Renal cortical epithelial cell (primary cell): ENCODE data around the gene ANXA1. TPM values are rescaled to one million over a fixed set of nuclear protein-coding genes. Genes with fewer than 3 reads are reported as not detected.

ENCODE experiments used
- DNase-seq: peaks from one replicate; pipeline ENCODE4 v3.0.0-alpha.2; 2011; ENCODE audit warnings: low read depth
- total RNA-seq: library from RNA; depleted of rRNA; stranded (reverse); fragments of >200 nt; gene quantifications from 2 replicates; pipeline ENCODE4 v1.2.3, GENCODE V29; 2014

Gene ANXA1
- total RNA-seq, 1 donor from 2014 or later: 600 TPM

DNA sequence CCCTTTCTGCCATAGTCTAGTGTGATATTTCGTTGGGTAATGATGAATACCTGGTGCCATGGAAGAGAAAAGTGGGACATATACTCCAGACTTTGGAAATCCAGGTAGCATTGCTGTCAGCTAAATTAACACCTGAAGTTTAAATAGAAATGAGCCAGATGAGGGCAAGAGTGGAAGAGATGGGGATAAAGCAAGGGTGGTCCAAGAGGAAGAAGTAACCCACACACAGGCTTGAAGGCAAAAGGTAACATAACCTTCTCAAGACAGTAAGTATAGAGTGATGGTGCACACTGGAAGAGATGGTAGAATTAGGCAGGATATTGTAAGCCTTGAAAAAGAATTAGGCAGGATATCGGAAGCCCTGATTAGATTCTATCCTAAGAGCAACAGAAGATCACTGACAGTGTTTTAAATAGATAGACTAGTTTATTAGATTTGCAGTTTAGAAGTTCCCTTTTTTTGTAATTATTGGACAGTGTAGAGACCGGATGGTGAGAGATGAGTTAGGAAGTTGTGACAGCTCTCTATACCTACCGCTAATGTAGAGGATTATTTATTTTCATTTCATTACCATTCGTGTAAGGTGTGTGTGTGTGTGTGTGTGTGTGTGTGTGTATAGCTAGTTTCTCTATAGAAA lies 16.8 kb downstream of the ANXA1 start:
- no peak for DNase-seq

DNA sequence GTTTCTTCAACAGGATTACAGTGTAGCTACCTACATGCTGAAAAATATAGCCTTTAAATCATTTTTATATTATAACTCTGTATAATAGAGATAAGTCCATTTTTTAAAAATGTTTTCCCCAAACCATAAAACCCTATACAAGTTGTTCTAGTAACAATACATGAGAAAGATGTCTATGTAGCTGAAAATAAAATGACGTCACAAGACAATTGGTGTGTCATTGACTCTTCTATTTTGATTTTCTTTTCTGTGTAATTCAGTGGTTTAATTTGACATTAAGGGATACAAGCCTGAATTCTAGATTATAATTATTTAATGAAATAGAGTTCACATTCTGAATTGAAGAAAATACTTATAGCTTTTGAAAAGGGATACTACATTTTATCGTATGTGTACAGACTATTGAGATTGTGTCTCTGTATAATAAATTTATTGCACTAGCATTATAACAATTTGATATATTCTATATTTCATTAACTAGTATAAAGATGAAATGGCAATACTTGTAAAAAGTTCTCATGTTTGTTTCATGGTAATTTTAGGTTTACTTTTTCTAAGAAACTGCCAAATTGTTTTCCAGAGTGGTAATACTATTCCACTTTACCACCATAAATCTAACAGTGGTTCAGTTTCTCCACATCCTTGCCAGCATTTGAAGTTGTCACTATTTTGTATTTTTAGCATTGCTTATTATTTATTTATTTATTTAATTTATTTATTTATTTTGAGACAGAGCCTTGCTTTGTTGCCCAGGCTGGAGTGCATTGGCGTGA lies 18.7 kb downstream of the ANXA1 start:
- no peak for DNase-seq

DNA sequence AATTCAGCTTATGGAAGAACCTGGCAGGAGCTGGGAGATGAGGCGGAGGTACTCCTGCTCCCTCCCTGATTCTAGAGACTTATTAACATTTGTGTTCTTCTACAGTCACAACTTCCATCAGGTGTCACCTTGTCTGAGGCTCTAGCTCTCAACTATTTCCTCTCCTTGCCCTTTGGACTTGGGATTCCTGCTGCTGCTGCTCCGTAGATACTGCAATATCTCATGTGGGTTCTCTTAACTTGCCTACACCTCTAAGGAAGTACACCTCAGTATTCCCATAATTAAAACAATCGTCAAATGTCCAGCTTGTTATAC lies 21.2 kb downstream of the ANXA1 start:
- no peak for DNase-seq

DNA sequence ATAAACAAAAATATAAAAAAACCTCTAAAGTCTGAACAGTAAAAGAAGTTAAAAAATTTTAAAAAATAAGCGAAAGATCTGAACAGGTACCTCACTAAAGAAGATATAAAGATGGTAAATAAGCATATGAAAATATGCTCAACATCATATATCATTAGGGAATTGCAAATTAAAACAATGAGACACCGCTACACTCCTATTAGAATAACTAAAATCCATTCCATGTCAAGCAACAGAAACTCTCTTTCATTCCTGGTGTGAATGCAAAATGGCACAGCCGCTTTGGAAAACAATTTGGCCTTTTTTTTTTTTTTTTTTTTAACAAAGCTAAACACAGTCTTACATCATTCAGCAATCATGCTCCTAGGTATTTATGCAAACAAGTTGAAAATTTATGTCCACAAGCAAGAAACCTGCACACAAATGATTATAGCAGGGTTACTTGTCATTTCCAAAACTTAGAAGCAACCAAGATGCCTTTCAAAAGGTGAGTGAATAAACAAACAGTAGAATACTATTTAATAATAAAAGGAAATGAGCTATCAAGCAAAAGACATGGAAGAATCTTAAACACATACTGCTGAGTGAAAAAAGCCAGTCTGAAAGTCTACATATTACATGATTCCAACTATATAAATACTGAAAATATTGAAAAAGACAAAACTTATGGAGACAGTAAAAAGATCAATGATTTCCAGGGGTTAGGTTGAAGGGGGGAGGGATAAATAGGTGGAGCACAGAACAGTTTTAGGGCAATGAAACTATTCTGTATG lies 22.1 kb downstream of the ANXA1 start:
- DNase-seq: peak; percentile 66

DNA sequence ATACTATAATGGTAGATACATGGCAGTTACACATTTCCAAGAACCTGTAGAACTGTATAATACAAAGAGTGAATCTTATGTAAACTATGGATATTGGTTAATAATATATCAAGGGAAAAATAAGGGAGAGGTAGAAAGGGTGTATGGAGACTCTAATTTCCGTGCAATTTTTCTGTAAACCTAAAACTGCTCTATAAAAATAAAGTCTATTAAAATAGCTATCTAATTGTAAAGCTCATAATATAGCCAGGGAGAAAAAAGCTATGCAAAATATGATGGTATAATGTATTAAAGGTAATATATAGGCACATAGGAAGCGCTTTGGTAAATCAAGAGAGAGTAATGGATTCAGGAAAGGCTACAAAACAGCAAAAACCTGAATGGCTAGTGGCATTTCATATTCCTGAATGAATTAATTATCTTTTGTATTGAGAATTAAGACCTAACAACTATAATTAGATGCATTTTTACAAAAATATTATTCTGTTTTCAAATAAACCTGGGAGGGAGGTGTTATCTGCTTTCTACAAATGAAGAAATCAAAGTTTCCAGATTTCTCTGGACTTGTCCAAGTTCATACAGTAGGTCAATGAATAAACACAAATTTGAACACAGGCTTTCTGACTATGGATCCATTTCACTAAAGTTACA lies 22.8 kb downstream of the ANXA1 start:
- DNase-seq: no peak

DNA sequence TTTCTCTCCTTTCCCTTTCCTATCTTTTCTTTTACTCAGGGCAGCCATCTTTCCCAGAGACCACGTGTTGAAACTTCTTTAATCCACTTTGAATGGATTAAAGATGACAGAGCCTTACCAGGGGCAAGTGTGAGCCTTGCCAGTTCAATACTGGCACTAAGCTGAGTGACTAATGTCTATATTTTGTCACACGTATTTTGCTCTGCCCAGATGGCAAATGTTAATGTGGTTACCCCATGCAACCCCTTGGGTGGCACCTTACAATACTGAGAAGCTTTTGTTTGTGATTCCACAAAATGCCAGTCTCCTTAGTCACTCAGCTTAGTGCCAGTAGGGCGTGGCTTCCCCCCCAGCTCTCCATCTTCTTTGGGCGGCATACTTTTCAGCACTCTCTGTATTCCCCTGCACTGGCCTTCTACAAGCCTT lies 24.8 kb downstream of the ANXA1 start:
- DNase-seq: peak; percentile 88

DNA sequence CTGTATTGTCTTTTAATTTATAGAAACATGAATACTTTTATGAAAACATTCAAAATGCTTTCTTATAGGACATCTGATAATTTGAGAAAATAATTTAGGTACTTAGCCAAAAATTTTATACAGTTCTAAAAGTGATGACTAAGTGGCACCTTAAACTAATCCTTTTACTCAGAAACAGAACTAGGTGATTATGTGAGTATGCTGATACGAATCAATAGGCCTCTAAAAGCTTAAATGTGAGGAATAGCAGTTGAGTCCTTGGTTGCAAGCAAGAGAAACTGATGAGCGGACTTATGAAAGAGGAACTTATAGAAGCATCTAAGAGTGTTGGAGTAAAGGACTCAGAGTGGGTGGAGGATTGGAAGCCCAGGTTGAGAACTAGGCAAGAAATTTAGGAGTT lies 26.4 kb downstream of the ANXA1 start:
- DNase-seq: no peak

DNA sequence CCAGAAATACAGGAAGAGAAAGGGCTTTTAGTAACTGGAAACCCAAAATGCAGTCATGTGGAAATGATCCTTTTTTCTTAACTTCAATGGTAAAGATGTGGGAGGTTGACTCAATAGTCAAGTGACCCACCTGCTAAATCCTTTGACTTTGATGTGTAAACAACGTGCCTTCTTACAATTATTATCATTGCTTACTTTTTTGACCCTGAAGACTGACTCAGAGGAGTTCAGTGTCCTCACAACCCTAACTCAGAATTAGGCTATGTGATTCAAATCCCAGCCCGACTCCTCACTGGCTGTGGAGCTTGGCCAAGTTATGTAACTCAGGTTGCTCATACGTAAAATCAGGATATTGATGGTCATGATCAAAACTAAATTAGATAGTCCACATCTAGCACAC lies 27.9 kb downstream of the ANXA1 start:
- DNase-seq: peak; percentile 98

DNA sequence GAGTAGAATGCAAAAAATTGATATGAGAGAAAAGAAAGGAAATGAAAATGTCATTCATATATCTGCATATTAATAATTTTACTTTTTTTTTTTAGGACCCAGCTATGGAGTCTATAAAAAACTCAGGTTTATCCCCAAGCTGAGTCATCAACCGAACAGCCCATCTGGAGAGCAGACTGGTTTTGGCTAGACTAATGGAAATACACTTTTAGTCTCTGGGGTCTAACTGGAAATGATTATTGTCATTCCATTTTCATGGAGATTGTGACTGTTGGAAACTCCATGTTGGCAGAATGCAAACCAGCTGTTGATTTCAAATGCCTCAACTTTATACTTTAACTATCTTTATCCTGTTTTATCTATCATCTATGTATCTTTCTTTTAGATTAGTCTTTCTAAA lies 28.7 kb downstream of the ANXA1 start:
- no peak for DNase-seq

DNA sequence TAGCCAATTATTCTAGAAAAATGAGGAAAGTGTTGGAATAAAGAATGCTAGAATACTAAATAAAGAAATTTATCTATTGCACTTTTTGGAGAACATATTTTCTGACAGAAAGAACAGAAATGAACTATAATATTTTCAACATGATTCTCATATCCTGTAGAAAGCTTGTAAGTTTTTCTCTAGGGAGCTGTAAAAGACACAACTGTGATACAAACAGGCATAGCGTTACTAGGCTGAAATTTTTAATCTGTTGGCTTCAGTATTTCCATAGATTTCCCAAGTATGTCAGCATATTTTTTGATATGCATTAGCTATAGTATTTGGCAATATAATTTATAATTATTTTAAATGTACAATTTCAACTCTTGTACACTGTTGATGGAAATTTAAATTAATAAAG lies 31.3 kb downstream of the ANXA1 start:
- no peak for DNase-seq

DNA sequence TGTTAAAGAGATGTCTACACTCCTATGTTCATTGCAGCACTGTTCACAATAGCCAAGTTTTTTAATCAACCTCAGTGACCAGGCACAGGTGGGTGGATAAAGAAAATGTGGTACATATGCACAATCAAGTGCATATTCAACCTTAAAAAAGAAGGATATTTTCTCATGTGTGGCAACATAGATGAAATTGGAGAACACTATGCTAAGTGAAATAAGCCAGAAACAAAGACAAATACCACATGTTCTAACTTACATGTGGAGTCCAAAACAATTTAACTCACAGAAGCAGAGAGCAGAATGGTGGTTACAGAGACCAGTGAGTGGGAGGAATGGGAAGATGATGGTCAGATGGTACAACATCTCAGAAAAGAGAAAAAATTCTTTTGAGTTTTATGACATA lies 31.8 kb downstream of the ANXA1 start:
- DNase-seq: no peak

DNA sequence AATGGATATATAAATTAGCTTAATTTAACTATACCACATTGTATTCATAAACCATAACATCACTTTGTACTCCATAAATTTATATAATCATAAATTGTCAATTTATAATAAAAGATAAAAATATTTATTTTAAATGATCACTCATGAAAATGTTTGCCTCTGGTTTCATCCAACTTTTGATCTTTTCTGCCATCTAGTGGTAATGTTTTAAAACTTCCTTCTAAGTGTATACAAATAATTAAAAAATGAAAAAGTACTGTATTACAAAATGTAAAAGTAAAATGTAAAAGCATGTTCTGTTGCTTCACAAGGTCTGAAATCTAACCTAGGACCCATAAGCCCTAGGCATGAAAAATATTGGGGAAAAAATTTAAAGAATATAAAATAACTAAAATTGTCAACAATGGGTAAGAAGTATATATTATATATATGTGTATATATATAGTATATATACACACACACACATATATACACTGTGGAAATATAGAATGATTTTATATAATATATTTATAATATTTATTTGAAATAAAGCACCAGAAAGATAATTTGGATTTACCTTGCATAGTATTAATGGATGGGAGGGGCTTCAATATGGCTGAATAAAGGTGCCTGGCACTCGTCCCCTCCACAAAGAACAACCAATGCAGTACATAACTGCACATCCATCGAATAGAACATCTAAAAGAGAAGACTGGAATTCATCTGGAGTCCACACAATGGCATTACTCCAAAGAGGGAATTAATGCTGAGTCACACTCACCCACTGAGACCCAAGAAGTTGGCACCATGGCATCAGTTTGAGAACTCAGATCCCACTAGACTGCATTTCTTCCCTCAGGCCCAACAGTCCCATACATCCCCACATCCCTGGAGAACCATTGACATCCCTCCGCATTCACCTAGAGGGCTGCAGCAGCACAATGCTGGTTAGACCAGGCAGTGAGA lies 32.5 kb downstream of the ANXA1 start:
- DNase-seq: peak; percentile 68

DNA sequence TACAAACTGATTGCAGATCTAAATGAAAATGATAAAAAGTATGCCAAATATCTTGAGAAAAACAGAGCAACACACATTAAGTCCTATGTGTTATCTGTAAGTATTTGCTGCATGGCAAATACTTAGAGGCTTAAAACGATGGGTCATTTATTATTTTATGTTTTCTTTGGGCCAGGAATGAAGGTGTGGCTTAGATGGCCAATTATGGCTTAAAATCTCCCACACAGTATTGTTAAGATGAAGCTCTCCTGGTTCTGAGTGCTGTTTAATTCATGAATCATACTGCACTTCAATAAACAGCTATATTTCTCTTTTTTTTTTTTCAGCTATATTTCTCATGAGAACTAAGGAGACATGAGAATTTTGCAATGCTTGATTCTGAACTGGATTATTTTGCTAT lies 39.4 kb downstream of the ANXA1 start:
- DNase-seq: peak; percentile 32

DNA sequence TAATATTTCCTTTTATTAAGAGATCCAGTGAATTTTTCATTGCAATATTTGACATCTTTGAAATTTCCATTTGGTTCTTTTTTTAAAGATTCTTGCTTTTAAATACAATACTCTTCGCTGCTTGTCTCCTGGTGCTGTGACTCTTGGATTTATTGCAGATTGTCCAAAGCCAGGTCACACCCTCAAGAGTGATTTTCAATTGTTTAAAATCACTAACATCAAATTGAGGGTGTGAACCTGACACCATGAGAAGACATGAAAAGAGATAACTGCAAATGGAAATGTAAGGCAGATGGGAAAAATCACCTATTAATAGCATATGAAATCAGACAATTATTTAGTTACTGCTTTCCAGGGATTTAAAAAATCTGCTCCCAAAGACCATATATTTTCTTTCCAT lies 42.6 kb downstream of the ANXA1 start:
- DNase-seq: no peak

DNA sequence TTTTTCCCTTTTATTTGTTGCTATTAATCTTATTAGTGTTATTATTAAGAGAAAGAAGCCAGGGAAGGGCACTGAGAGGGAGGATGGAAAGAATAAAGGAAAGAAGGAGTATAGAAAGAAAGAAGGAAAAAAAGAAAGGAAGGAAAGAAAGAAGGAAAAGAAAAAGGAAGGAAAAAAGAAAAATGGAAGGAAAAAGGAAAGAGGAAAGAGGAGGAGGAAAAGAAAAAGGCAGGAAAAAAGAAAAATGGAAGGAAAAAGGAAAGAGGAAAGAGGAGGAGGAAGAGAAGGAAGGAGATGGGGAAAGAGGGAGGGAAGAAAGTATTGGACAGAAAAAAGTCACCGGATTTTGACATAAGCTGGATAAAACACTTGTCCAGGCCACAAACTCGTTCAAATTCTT lies 47.8 kb downstream of the ANXA1 start:
- DNase-seq: no peak

DNA sequence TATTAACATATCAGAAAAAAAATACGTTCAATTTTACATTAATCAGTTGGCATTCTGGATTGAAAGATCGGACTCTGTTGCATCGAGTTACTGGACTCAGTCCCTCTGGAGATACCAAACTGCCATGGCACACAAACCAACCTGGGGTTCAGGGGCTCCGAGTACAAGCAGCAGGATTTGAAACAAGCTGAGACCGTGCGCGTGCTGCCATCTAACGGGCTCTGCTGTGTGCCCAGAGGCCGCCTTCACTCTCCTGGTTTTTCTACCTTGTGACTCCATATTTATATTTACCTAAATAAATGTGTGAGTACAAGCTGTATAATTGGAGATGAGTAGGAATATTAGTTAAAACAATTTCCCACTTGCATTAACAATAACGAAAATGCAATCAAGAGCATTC lies 48.2 kb downstream of the ANXA1 start:
- DNase-seq: no peak

DNA sequence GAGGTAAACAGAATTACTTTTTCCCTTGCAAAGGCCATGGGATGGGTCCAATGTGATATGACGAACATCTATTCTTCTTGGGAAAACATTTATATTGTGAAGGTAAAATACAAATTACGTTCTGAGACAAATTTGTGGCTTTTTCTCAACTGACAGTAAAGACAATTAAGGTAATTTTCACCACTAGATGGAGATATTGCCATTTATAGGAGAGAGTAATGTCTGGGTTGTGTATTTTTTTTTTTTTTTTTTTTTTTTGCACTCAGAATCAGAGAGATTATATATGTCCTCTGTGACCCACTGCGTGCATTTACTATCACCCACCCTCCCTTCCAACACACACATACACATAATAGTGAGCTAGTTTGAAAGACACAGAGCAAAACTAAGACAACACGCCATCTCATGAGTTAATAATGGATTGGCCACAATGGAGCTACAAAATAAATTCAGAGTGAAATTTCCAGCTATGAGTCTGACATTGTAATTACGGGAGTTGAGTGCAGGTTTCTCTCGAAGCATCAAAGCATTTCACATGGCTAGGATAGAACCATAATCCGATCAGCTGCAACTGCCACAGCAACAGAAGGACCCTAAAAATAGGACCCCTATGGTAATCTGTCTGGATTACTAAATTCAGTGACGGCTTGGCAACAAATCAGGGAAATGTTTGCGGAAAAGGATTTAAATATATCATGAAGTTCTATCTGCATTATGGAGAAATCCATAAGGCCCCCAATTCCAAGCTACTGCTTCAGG lies 49.2 kb downstream of the ANXA1 start:
- peak; percentile 56 for DNase-seq

DNA sequence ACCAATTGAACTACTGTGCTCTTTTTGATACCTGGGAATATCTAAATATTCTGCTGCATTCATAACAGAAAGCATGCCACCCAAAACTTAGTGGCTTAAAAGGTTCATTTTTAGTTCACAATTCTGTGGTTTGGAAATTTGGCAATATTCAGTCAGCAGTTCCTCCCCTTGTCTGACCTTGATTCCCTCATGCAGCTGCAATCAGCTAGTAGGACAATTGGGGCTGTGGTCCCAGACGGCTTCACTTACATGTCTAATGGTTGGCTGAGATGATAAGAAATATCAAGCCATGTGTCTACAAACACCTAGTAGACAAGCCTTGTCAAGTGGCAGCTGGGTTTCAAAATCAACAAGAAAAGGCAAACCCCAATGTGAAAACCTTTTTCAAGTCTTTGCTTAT lies 51.3 kb downstream of the ANXA1 start:
- no peak for DNase-seq

DNA sequence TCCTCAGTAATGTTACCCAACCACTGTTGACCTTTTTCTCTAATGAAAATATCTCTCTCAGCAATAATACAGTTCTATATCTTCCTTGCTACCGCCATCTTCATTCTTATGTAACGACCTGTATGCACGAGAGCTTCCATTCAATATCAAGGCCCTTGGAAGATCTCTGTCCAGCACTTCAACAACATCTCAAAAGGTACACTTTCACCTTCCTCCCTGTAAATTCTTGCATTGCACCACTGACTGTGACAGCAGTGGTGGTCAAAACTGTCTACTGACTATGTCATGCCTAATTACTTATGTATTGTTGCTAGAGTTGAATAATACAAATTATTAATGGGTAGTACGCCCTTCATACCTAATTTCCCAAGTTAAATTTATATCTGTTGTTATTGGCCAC lies 53.3 kb downstream of the ANXA1 start:
- no peak for DNase-seq

DNA sequence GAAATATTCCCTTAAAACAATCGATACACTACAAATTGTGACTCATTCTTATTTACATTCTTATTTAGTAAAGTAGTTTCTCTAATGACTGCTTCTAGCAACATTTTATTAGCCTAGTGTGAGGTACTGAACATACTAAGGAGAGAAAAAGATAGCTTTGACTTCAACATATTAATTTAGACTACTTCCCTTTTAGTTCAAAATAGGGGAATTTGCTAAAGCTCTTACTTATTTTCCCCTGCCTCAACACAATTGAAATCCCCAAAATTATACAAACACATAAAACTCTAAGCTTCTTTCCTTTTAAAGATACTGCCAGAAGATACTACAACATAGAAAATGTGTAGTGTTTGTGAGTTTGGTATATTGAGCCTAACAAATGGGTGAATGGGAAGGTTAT lies 55.2 kb downstream of the ANXA1 start:
- no peak for DNase-seq
